H1 (cell line): ENCODE measurements around the gene MTX2. TPM values are rescaled to one million over a fixed set of nuclear protein-coding genes. Genes with fewer than 3 reads are reported as not detected.

Experiments
- CTCF ChIA-PET: fragments of 300-600 bp; sonication (Branson Sonifier 250); formaldehyde crosslinking; loops from one replicate; lab custom pipeline; 2021; ENCODE audit not compliant: partially characterized antibody; lab: Charles Lee
- POLR2A ChIA-PET: fragments of 300-600 bp; sonication (Branson Sonifier 250); formaldehyde crosslinking; loops from one replicate; lab custom pipeline; 2021; ENCODE audit warnings: inconsistent platforms; ENCODE audit not compliant: partially characterized antibody; lab: Charles Lee
- DNase-seq, 2 experiments: peaks; one replicate each; pipeline versions ENCODE4 v3.0.0 to v3.0.0-alpha.2; 2010 to 2022; ENCODE audit warnings: low spot score in 2 of 2, low read depth in 1 of 2, mixed read lengths in 1 of 2
- FAIRE-seq: peaks from 2 replicates; lab custom pipeline; 2011; peaks lifted over from hg19 to GRCh38; lab: Jason Lieb, UNC
- H2AFZ ChIP-seq: 2 replicates; pipeline ENCODE4 v1.8.1; 2012; ENCODE audit warnings: low read length, inconsistent platforms
- H2AK5ac ChIP-seq: 2 replicates; pipeline ENCODE4 v1.6.1; 2013; ENCODE audit warnings: low read depth, low read length
- H2BK120ac ChIP-seq: replicated peaks from 2 replicates; pipeline ENCODE3; 2013; ENCODE audit warnings: low read depth, low read length, inconsistent platforms
- H2BK12ac ChIP-seq: 2 replicates; pipeline ENCODE4 v1.6.1; 2013; ENCODE audit warnings: low read depth, low read length
- H2BK15ac ChIP-seq: 2 replicates; pipeline ENCODE4 v1.6.1; 2013; ENCODE audit warnings: low read length
- H2BK20ac ChIP-seq: 2 replicates; pipeline ENCODE4 v1.6.1; 2013; ENCODE audit warnings: low read length
- H2BK5ac ChIP-seq: 2 replicates; pipeline ENCODE4 v1.6.1; 2013; ENCODE audit warnings: low read depth, low read length
- H3K14ac ChIP-seq: 2 replicates; pipeline ENCODE4 v1.6.1; 2013; ENCODE audit warnings: inconsistent platforms; ENCODE audit not compliant: insufficient read length
- H3K18ac ChIP-seq: 2 replicates; pipeline ENCODE4 v1.6.1; 2013; ENCODE audit warnings: low read length; ENCODE audit errors: extremely low read depth
- H3K23ac ChIP-seq: 2 replicates; pipeline ENCODE4 v1.6.1; 2013; ENCODE audit warnings: inconsistent platforms; ENCODE audit not compliant: insufficient read length
- H3K23me2 ChIP-seq: 2 replicates; pipeline ENCODE4 v1.6.1; 2013; ENCODE audit warnings: low read depth, low read length
- H3K27ac ChIP-seq: 2 replicates; pipeline ENCODE4 v1.6.1; 2011; ENCODE audit warnings: low read depth, low read length, inconsistent platforms
- H3K27me3 ChIP-seq, 4 experiments: replicated peaks in 1 of 4; 1 replicate in 1 of 4; 2 replicates in 3 of 4; pipeline versions ENCODE4 v1.6.1 to v1.8.1; 2011 to 2013; ENCODE audit warnings: low read length in 3 of 4, mild to moderate bottlenecking in 3 of 4, inconsistent platforms in 2 of 4, mixed read lengths in 2 of 4, moderate library complexity in 1 of 4; ENCODE audit not compliant: control insufficient read depth in 3 of 4, insufficient read depth in 3 of 4; ENCODE audit errors: extremely low read depth in 1 of 4
- H3K36me3 ChIP-seq, 4 experiments: 2 replicates each; pipeline versions ENCODE4 v1.6.1 to v1.8.1; 2011 to 2013; ENCODE audit warnings: mild to moderate bottlenecking in 4 of 4, low read length in 3 of 4, moderate library complexity in 2 of 4, control low read depth in 1 of 4, inconsistent platforms in 1 of 4; ENCODE audit not compliant: insufficient read depth in 4 of 4, control insufficient read depth in 2 of 4
- H3K4ac ChIP-seq: replicated peaks from 2 replicates; pipeline ENCODE3; 2013; ENCODE audit warnings: low read length, low read depth, mixed read lengths, inconsistent platforms; ENCODE audit not compliant: insufficient read length
- H3K4me1 ChIP-seq, 4 experiments: replicated peaks in 1 of 4; 1 replicate in 1 of 4; 2 replicates in 3 of 4; pipeline versions ENCODE4 v1.6.1 to v1.8.1; 2011 to 2013; ENCODE audit warnings: low read length in 3 of 4, inconsistent platforms in 2 of 4, mixed read lengths in 1 of 4; ENCODE audit not compliant: insufficient read depth in 4 of 4, control insufficient read depth in 3 of 4
- H3K4me2 ChIP-seq, 2 experiments: 2 replicates each; pipeline versions ENCODE4 v1.6.1 to v1.8.1; 2011 to 2013; ENCODE audit warnings: low read depth in 2 of 2, low read length in 2 of 2, control low read depth in 1 of 2, inconsistent platforms in 1 of 2, mild to moderate bottlenecking in 1 of 2; ENCODE audit not compliant: insufficient read depth in 1 of 2
- H3K4me3 ChIP-seq, 4 experiments: fragments of 200-600, 300-600 bp in 1 of 4; sonication (generic), shearing (Covaris generic), sonication (Bioruptor Twin) in 1 of 4; 2 replicates each; pipeline versions ENCODE4 v1.5.1 to v1.8.1; 2011 to 2016; ENCODE audit warnings: low read length in 4 of 4, low read depth in 3 of 4, control low read depth in 2 of 4, inconsistent platforms in 2 of 4, mild to moderate bottlenecking in 2 of 4, mixed read lengths in 1 of 4, moderate library complexity in 1 of 4; ENCODE audit not compliant: insufficient read depth in 2 of 4; ENCODE audit errors: extremely low read depth in 1 of 4
- H3K56ac ChIP-seq: replicated peaks from 2 replicates; pipeline ENCODE3; 2013; ENCODE audit warnings: low read depth, mild to moderate bottlenecking, mixed read lengths, low read length, inconsistent platforms; ENCODE audit not compliant: insufficient read length
- H3K79me1 ChIP-seq: 2 replicates; pipeline ENCODE4 v1.6.1; 2013; ENCODE audit warnings: low read depth, low read length, control low read depth
- H3K79me2 ChIP-seq, 2 experiments: 2 replicates each; pipeline versions ENCODE4 v1.6.1 to v1.8.1; 2012 to 2013; ENCODE audit warnings: low read length in 2 of 2, mild to moderate bottlenecking in 2 of 2, inconsistent platforms in 1 of 2; ENCODE audit not compliant: insufficient read depth in 2 of 2, control insufficient read depth in 1 of 2
- H3K9ac ChIP-seq, 4 experiments: replicated peaks in 1 of 4; 1 replicate in 1 of 4; 2 replicates in 3 of 4; pipeline versions ENCODE4 v1.6.1 to v1.8.1; 2011 to 2013; ENCODE audit warnings: low read depth in 3 of 4, low read length in 3 of 4, control low read depth in 2 of 4, mild to moderate bottlenecking in 2 of 4, moderate library complexity in 2 of 4, inconsistent platforms in 1 of 4; ENCODE audit errors: extremely low read depth in 1 of 4
- H3K9me3 ChIP-seq, 2 experiments: 2 replicates each; pipeline versions ENCODE4 v1.6.1 to v1.8.1; 2012 to 2013; ENCODE audit warnings: mild to moderate bottlenecking in 2 of 2, moderate library complexity in 2 of 2, control low read depth in 1 of 2, inconsistent platforms in 1 of 2, low read depth in 1 of 2, low read length in 1 of 2, mixed read lengths in 1 of 2; ENCODE audit not compliant: insufficient read depth in 2 of 2
- H4K20me1 ChIP-seq, 2 experiments: replicated peaks in 1 of 2; 2 replicates each; pipeline versions ENCODE3 to v1.8.1; 2011 to 2013; ENCODE audit warnings: inconsistent platforms in 2 of 2, low read length in 2 of 2, mild to moderate bottlenecking in 1 of 2; ENCODE audit not compliant: insufficient read depth in 2 of 2, control insufficient read depth in 1 of 2
- H4K5ac ChIP-seq: 2 replicates; pipeline ENCODE4 v1.6.1; 2013; ENCODE audit warnings: low read length, low read depth, mixed read lengths, inconsistent platforms; ENCODE audit not compliant: insufficient read length
- H4K8ac ChIP-seq: 2 replicates; pipeline ENCODE4 v1.8.0; 2013; ENCODE audit warnings: mild to moderate bottlenecking, moderate library complexity, low read length, inconsistent platforms; ENCODE audit not compliant: insufficient read depth; ENCODE audit errors: extremely low read depth
- H4K91ac ChIP-seq: replicated peaks from 2 replicates; pipeline ENCODE3; 2013; ENCODE audit warnings: low read length, mixed read lengths, inconsistent platforms; ENCODE audit not compliant: insufficient read length
- ASH2L ChIP-seq: fragments of 200-600, 300-600 bp; sonication (generic); IDR thresholded peaks from one replicate; pipeline ENCODE4 v1.7.1; 2017; ENCODE audit warnings: low read length
- ATF2 ChIP-seq: IDR thresholded peaks from 2 replicates; pipeline ENCODE4 v1.6.1; 2012; ENCODE audit warnings: low read length, inconsistent platforms
- BCL11A ChIP-seq, 2 experiments: IDR thresholded peaks; one replicate each; pipeline ENCODE4 v1.6.1; 2011; ENCODE audit warnings: low read depth in 2 of 2, low read length in 2 of 2, mild to moderate bottlenecking in 2 of 2
- FOSL1 ChIP-seq: IDR thresholded peaks from 2 replicates; pipeline ENCODE4 v1.6.1; 2011; ENCODE audit warnings: mild to moderate bottlenecking, low read depth, low read length, moderate library complexity; ENCODE audit not compliant: insufficient read depth
- KDM4A ChIP-seq: IDR thresholded peaks from one replicate; pipeline ENCODE4 v1.7.1; 2012; ENCODE audit warnings: low read depth, mild to moderate bottlenecking, moderate library complexity, low read length, inconsistent platforms; ENCODE audit not compliant: severe bottlenecking
- NRF1 ChIP-seq: IDR thresholded peaks from 2 replicates; pipeline ENCODE4 v1.6.1; 2011; ENCODE audit warnings: mild to moderate bottlenecking, low read depth, low read length, improper control_type of control experiment
- POLR2AphosphoS5 ChIP-seq: IDR thresholded peaks from 2 replicates; pipeline ENCODE4 v1.6.1; 2011; ENCODE audit warnings: low read depth, low read length
- RBBP5 ChIP-seq: IDR thresholded peaks from 2 replicates; pipeline ENCODE4 v1.7.1; 2012; ENCODE audit warnings: low read depth, mild to moderate bottlenecking, inconsistent platforms, low read length, moderate library complexity, borderline replicate concordance
- RNF2 ChIP-seq: fragments of 200-900, 300-1000 bp; sonication (generic); IDR thresholded peaks from 2 replicates; pipeline ENCODE4 v1.7.1; 2016; ENCODE audit warnings: borderline replicate concordance, low read depth, mild to moderate bottlenecking, antibody characterized with exemption, low read length; ENCODE audit not compliant: poor library complexity, severe bottlenecking; ENCODE audit errors: missing control alignments
- SP2 ChIP-seq: IDR thresholded peaks from 2 replicates; pipeline ENCODE4 v1.6.1; 2012; ENCODE audit warnings: mild to moderate bottlenecking, low read length, inconsistent platforms
- TBP ChIP-seq: IDR thresholded peaks from 2 replicates; pipeline ENCODE4 v1.6.1; 2011; ENCODE audit warnings: low read depth, low read length, improper control_type of control experiment
- TEAD4 ChIP-seq: IDR thresholded peaks from 2 replicates; pipeline ENCODE4 v1.6.1; 2012; ENCODE audit warnings: low read depth, low read length, inconsistent platforms, mixed read lengths
- ZNF274 ChIP-seq: IDR thresholded peaks from 2 replicates; pipeline ENCODE4 v1.7.0; 2012; ENCODE audit warnings: low read length, borderline replicate concordance; ENCODE audit errors: extremely low read depth
- WGBS, 2 experiments: shearing (Covaris generic) in 1 of 2; methylation state at CpG; one replicate each; pipeline versions ENCODE4 v1.1.6 to v1.1.7; 2013 to 2015; ENCODE audit warnings: low lambda C conversion rate in 2 of 2, mixed read lengths in 2 of 2, inconsistent platforms in 1 of 2, low coverage in 1 of 2, missing lambda C conversion rate in 1 of 2; ENCODE audit not compliant: insufficient replicate concordance in 2 of 2, insufficient coverage in 1 of 2, insufficient read length in 1 of 2; ENCODE audit errors: extremely low coverage in 1 of 2, missing lambda C conversion rate in 1 of 2; 5-methylcytosine and 5-hydroxymethylcytosine counted together
- polyA plus RNA-seq, 7 experiments: library from polyadenylated mRNA; depleted of rRNA in 3 of 7; stranded (reverse) in 5 of 7; unstranded in 2 of 7; fragments of >200 nt in 5 of 7; fragments of 200-250 nt in 2 of 7; gene quantifications; 1 replicate in 5 of 7; 2 replicates in 1 of 7; 4 replicates in 1 of 7; pipeline versions ENCODE4 v1.2.1 to v1.2.3, GENCODE V29; 2011 to 2013; ENCODE audit warnings: missing spikeins in 2 of 7, mixed read lengths in 2 of 7
- total RNA-seq: library from RNA; stranded (reverse); fragmentation: NEBNext Ultra II Directional; extraction: Animal tissue kit (Norgen Biotek cat#: 25700); gene quantifications from 2 replicates; pipeline ENCODE4 v1.2.1, GENCODE V29; 2021

MTX2 gene
- total and polyA plus RNA-seq, 2 of the 8 experiments (the other 6 are each of a cell fraction or from before 2014, with no cell fraction given), result 33.5 to 38.3 TPM

GRCh38 chr2:176280156-176280555, 10.9 kb downstream of the MTX2 start:
- no peak overlapping the region for H3K4me2 ChIP-seq
- H3K79me1 ChIP-seq, result peaks cover 14% of the 10 kb centered on the region
- no peak for DNase-seq
- WGBS, 2 experiments, result 87% methylated on average over 3 of the region's 3 CpGs; no CpG with 5 or more reads in 1 of the 2 experiments
- no peak overlapping the region for H3K4me3 ChIP-seq
- ChIA-PET POLR2A (no interaction called here), CTCF (interaction anchor here (1.5 kb wide), 1 partner anchor 175 kb away, joined by 3 read pairs; no protein-coding TSS in a partner anchor)
- no peaks in the 10 kb centered on the region for H3K23me2 ChIP-seq
- H2AFZ ChIP-seq, result no peak overlapping the region
- no peak overlapping the region for H2BK5ac ChIP-seq
- FAIRE-seq, result no peak
- no peak overlapping the region for H2BK12ac ChIP-seq
- H2BK120ac ChIP-seq, result no peak overlapping the region
- no peaks in the 10 kb centered on the region for H3K36me3 ChIP-seq
- no peak overlapping the region for H3K14ac ChIP-seq
- no peak overlapping the region for H4K8ac ChIP-seq
- H2BK20ac ChIP-seq, result no peak overlapping the region
- H2BK15ac ChIP-seq, result no peak overlapping the region
- H3K4me1 ChIP-seq, result no peaks in the 10 kb centered on the region
- H3K27me3 ChIP-seq, result no peaks in the 10 kb centered on the region
- no peak overlapping the region for H3K4ac ChIP-seq
- no peak overlapping the region for H3K56ac ChIP-seq
- no peak overlapping the region for H4K5ac ChIP-seq
- H3K18ac ChIP-seq, result no peak overlapping the region
- H3K27ac ChIP-seq, result no peak overlapping the region
- no peak overlapping the region for H3K9ac ChIP-seq
- peaks cover 14 to 89% of the 10 kb centered on the region in 2 experiments for H3K79me2 ChIP-seq
- H4K20me1 ChIP-seq, result peaks cover 3 to 10% of the 10 kb centered on the region in 2 experiments
- H4K91ac ChIP-seq, result no peak overlapping the region
- H3K9me3 ChIP-seq, result no peaks in the 10 kb centered on the region
- H2AK5ac ChIP-seq, result no peak overlapping the region
- no peak overlapping the region for H3K23ac ChIP-seq
- TF ChIP-seq TEAD4 (no peak), ZNF274 (no peak), KDM4A (no peak), NRF1 (no peak), SP2 (no peak), RBBP5 (no peak), BCL11A (IDR thresholded peaks at IDR 0.05; ENCODE audit: low read depth in 2 of 2, low read length in 2 of 2) (no peak), RNF2 (no peak), ATF2 (no peak), ASH2L (no peak), FOSL1 (no peak), TBP (no peak), POLR2AphosphoS5 (no peak)
